Lower leg skin (tissue), 3 donors: ENCODE results near the gene IRX5.

Experiments
- POLR2A ChIP-seq, 2 donors: fragments of 450-650 bp; IDR thresholded peaks; one replicate each; pipeline ENCODE4 v1.6.1; 2016 to 2017; ENCODE audit warnings: antibody characterized with exemption in 2 of 2, mild to moderate bottlenecking in 1 of 2, moderate library complexity in 1 of 2
- TF ChIP-seq, protein P1 (sequence below), 3 donors: fragments of 450-650 bp; IDR thresholded peaks; one replicate each; pipeline ENCODE4 v1.5.1; 2016; ENCODE audit warnings: antibody characterized with exemption in 3 of 3, mild to moderate bottlenecking in 3 of 3, moderate library complexity in 2 of 3

DNA sequence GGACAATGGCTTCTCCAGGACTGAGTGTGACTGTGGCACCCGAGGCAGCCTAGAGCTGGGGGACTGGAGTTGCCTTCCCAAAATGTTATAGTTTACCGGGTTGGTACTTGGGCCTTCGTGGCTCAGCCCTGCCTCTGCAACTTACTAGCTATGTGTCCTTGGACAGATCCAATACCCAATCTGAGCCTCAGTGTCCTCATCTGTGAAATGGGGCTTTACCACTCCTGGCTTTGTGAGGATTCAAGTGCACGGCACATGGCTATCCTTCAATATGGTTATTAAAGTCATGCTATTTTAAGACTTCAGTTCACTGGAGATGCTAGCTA lies 9.6 kb downstream of the IRX5 start:
- TF ChIP-seq POLR2A (IDR thresholded peaks at IDR 0.05): no peak
- TF ChIP-seq, protein P1, sequence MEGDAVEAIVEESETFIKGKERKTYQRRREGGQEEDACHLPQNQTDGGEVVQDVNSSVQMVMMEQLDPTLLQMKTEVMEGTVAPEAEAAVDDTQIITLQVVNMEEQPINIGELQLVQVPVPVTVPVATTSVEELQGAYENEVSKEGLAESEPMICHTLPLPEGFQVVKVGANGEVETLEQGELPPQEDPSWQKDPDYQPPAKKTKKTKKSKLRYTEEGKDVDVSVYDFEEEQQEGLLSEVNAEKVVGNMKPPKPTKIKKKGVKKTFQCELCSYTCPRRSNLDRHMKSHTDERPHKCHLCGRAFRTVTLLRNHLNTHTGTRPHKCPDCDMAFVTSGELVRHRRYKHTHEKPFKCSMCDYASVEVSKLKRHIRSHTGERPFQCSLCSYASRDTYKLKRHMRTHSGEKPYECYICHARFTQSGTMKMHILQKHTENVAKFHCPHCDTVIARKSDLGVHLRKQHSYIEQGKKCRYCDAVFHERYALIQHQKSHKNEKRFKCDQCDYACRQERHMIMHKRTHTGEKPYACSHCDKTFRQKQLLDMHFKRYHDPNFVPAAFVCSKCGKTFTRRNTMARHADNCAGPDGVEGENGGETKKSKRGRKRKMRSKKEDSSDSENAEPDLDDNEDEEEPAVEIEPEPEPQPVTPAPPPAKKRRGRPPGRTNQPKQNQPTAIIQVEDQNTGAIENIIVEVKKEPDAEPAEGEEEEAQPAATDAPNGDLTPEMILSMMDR (IDR thresholded peaks at IDR 0.05): no peak
